H1 (cell line): ENCODE results near the gene SLC17A4. TPM values are rescaled to one million over a fixed set of nuclear protein-coding genes. Genes with fewer than 3 reads are reported as not detected.

Experiments
- CTCF ChIA-PET: fragments of 300-600 bp; sonication (Branson Sonifier 250); formaldehyde crosslinking; loops from one replicate; lab custom pipeline; 2021; ENCODE audit not compliant: partially characterized antibody; lab: Charles Lee
- POLR2A ChIA-PET: fragments of 300-600 bp; sonication (Branson Sonifier 250); formaldehyde crosslinking; loops from one replicate; lab custom pipeline; 2021; ENCODE audit warnings: inconsistent platforms; ENCODE audit not compliant: partially characterized antibody; lab: Charles Lee
- DNase-seq, 2 experiments: peaks; one replicate each; pipeline versions ENCODE4 v3.0.0 to v3.0.0-alpha.2; 2010 to 2022; ENCODE audit warnings: low spot score in 2 of 2, low read depth in 1 of 2, mixed read lengths in 1 of 2
- FAIRE-seq: peaks from 2 replicates; lab custom pipeline; 2011; peaks lifted over from hg19 to GRCh38; lab: Jason Lieb, UNC
- H2AFZ ChIP-seq: 2 replicates; pipeline ENCODE4 v1.8.1; 2012; ENCODE audit warnings: low read length, inconsistent platforms
- H2AK5ac ChIP-seq: 2 replicates; pipeline ENCODE4 v1.6.1; 2013; ENCODE audit warnings: low read depth, low read length
- H2BK120ac ChIP-seq: replicated peaks from 2 replicates; pipeline ENCODE3; 2013; ENCODE audit warnings: low read depth, low read length, inconsistent platforms
- H2BK12ac ChIP-seq: 2 replicates; pipeline ENCODE4 v1.6.1; 2013; ENCODE audit warnings: low read depth, low read length
- H2BK15ac ChIP-seq: 2 replicates; pipeline ENCODE4 v1.6.1; 2013; ENCODE audit warnings: low read length
- H2BK20ac ChIP-seq: 2 replicates; pipeline ENCODE4 v1.6.1; 2013; ENCODE audit warnings: low read length
- H2BK5ac ChIP-seq: 2 replicates; pipeline ENCODE4 v1.6.1; 2013; ENCODE audit warnings: low read depth, low read length
- H3K14ac ChIP-seq: 2 replicates; pipeline ENCODE4 v1.6.1; 2013; ENCODE audit warnings: inconsistent platforms; ENCODE audit not compliant: insufficient read length
- H3K18ac ChIP-seq: 2 replicates; pipeline ENCODE4 v1.6.1; 2013; ENCODE audit warnings: low read length; ENCODE audit errors: extremely low read depth
- H3K23ac ChIP-seq: 2 replicates; pipeline ENCODE4 v1.6.1; 2013; ENCODE audit warnings: inconsistent platforms; ENCODE audit not compliant: insufficient read length
- H3K23me2 ChIP-seq: 2 replicates; pipeline ENCODE4 v1.6.1; 2013; ENCODE audit warnings: low read depth, low read length
- H3K27ac ChIP-seq: 2 replicates; pipeline ENCODE4 v1.6.1; 2011; ENCODE audit warnings: low read depth, low read length, inconsistent platforms
- H3K27me3 ChIP-seq, 4 experiments: replicated peaks in 1 of 4; 1 replicate in 1 of 4; 2 replicates in 3 of 4; pipeline versions ENCODE4 v1.6.1 to v1.8.1; 2011 to 2013; ENCODE audit warnings: low read length in 3 of 4, mild to moderate bottlenecking in 3 of 4, inconsistent platforms in 2 of 4, mixed read lengths in 2 of 4, moderate library complexity in 1 of 4; ENCODE audit not compliant: control insufficient read depth in 3 of 4, insufficient read depth in 3 of 4; ENCODE audit errors: extremely low read depth in 1 of 4
- H3K36me3 ChIP-seq, 4 experiments: 2 replicates each; pipeline versions ENCODE4 v1.6.1 to v1.8.1; 2011 to 2013; ENCODE audit warnings: mild to moderate bottlenecking in 4 of 4, low read length in 3 of 4, moderate library complexity in 2 of 4, control low read depth in 1 of 4, inconsistent platforms in 1 of 4; ENCODE audit not compliant: insufficient read depth in 4 of 4, control insufficient read depth in 2 of 4
- H3K4ac ChIP-seq: replicated peaks from 2 replicates; pipeline ENCODE3; 2013; ENCODE audit warnings: low read length, low read depth, mixed read lengths, inconsistent platforms; ENCODE audit not compliant: insufficient read length
- H3K4me1 ChIP-seq, 4 experiments: replicated peaks in 1 of 4; 1 replicate in 1 of 4; 2 replicates in 3 of 4; pipeline versions ENCODE4 v1.6.1 to v1.8.1; 2011 to 2013; ENCODE audit warnings: low read length in 3 of 4, inconsistent platforms in 2 of 4, mixed read lengths in 1 of 4; ENCODE audit not compliant: insufficient read depth in 4 of 4, control insufficient read depth in 3 of 4
- H3K4me2 ChIP-seq, 2 experiments: 2 replicates each; pipeline versions ENCODE4 v1.6.1 to v1.8.1; 2011 to 2013; ENCODE audit warnings: low read depth in 2 of 2, low read length in 2 of 2, control low read depth in 1 of 2, inconsistent platforms in 1 of 2, mild to moderate bottlenecking in 1 of 2; ENCODE audit not compliant: insufficient read depth in 1 of 2
- H3K4me3 ChIP-seq, 4 experiments: fragments of 200-600, 300-600 bp in 1 of 4; sonication (generic), shearing (Covaris generic), sonication (Bioruptor Twin) in 1 of 4; 2 replicates each; pipeline versions ENCODE4 v1.5.1 to v1.8.1; 2011 to 2016; ENCODE audit warnings: low read length in 4 of 4, low read depth in 3 of 4, control low read depth in 2 of 4, inconsistent platforms in 2 of 4, mild to moderate bottlenecking in 2 of 4, mixed read lengths in 1 of 4, moderate library complexity in 1 of 4; ENCODE audit not compliant: insufficient read depth in 2 of 4; ENCODE audit errors: extremely low read depth in 1 of 4
- H3K56ac ChIP-seq: replicated peaks from 2 replicates; pipeline ENCODE3; 2013; ENCODE audit warnings: low read depth, mild to moderate bottlenecking, mixed read lengths, low read length, inconsistent platforms; ENCODE audit not compliant: insufficient read length
- H3K79me1 ChIP-seq: 2 replicates; pipeline ENCODE4 v1.6.1; 2013; ENCODE audit warnings: low read depth, low read length, control low read depth
- H3K79me2 ChIP-seq, 2 experiments: 2 replicates each; pipeline versions ENCODE4 v1.6.1 to v1.8.1; 2012 to 2013; ENCODE audit warnings: low read length in 2 of 2, mild to moderate bottlenecking in 2 of 2, inconsistent platforms in 1 of 2; ENCODE audit not compliant: insufficient read depth in 2 of 2, control insufficient read depth in 1 of 2
- H3K9ac ChIP-seq, 4 experiments: replicated peaks in 1 of 4; 1 replicate in 1 of 4; 2 replicates in 3 of 4; pipeline versions ENCODE4 v1.6.1 to v1.8.1; 2011 to 2013; ENCODE audit warnings: low read depth in 3 of 4, low read length in 3 of 4, control low read depth in 2 of 4, mild to moderate bottlenecking in 2 of 4, moderate library complexity in 2 of 4, inconsistent platforms in 1 of 4; ENCODE audit errors: extremely low read depth in 1 of 4
- H3K9me3 ChIP-seq, 2 experiments: 2 replicates each; pipeline versions ENCODE4 v1.6.1 to v1.8.1; 2012 to 2013; ENCODE audit warnings: mild to moderate bottlenecking in 2 of 2, moderate library complexity in 2 of 2, control low read depth in 1 of 2, inconsistent platforms in 1 of 2, low read depth in 1 of 2, low read length in 1 of 2, mixed read lengths in 1 of 2; ENCODE audit not compliant: insufficient read depth in 2 of 2
- H4K20me1 ChIP-seq, 2 experiments: replicated peaks in 1 of 2; 2 replicates each; pipeline versions ENCODE3 to v1.8.1; 2011 to 2013; ENCODE audit warnings: inconsistent platforms in 2 of 2, low read length in 2 of 2, mild to moderate bottlenecking in 1 of 2; ENCODE audit not compliant: insufficient read depth in 2 of 2, control insufficient read depth in 1 of 2
- H4K5ac ChIP-seq: 2 replicates; pipeline ENCODE4 v1.6.1; 2013; ENCODE audit warnings: low read length, low read depth, mixed read lengths, inconsistent platforms; ENCODE audit not compliant: insufficient read length
- H4K8ac ChIP-seq: 2 replicates; pipeline ENCODE4 v1.8.0; 2013; ENCODE audit warnings: mild to moderate bottlenecking, moderate library complexity, low read length, inconsistent platforms; ENCODE audit not compliant: insufficient read depth; ENCODE audit errors: extremely low read depth
- H4K91ac ChIP-seq: replicated peaks from 2 replicates; pipeline ENCODE3; 2013; ENCODE audit warnings: low read length, mixed read lengths, inconsistent platforms; ENCODE audit not compliant: insufficient read length
- RAD21 ChIP-seq, 2 experiments: IDR thresholded peaks in 1 of 2; conservative IDR thresholded peaks in 1 of 2; 2 replicates each; pipeline ENCODE4 v1.6.1; 2011; ENCODE audit warnings: low read depth in 2 of 2, low read length in 2 of 2, improper control_type of control experiment in 1 of 2, inconsistent platforms in 1 of 2, mild to moderate bottlenecking in 1 of 2, moderate library complexity in 1 of 2
- TCF12 ChIP-seq: IDR thresholded peaks from 2 replicates; pipeline ENCODE4 v1.6.1; 2011; ENCODE audit warnings: low read depth, mild to moderate bottlenecking, low read length
- TEAD4 ChIP-seq: IDR thresholded peaks from 2 replicates; pipeline ENCODE4 v1.6.1; 2012; ENCODE audit warnings: low read depth, low read length, inconsistent platforms, mixed read lengths
- WGBS, 2 experiments: shearing (Covaris generic) in 1 of 2; methylation state at CpG; one replicate each; pipeline versions ENCODE4 v1.1.6 to v1.1.7; 2013 to 2015; ENCODE audit warnings: low lambda C conversion rate in 2 of 2, mixed read lengths in 2 of 2, inconsistent platforms in 1 of 2, low coverage in 1 of 2, missing lambda C conversion rate in 1 of 2; ENCODE audit not compliant: insufficient replicate concordance in 2 of 2, insufficient coverage in 1 of 2, insufficient read length in 1 of 2; ENCODE audit errors: extremely low coverage in 1 of 2, missing lambda C conversion rate in 1 of 2; 5-methylcytosine and 5-hydroxymethylcytosine counted together
- polyA plus RNA-seq, 7 experiments: library from polyadenylated mRNA; depleted of rRNA in 3 of 7; stranded (reverse) in 5 of 7; unstranded in 2 of 7; fragments of >200 nt in 5 of 7; fragments of 200-250 nt in 2 of 7; gene quantifications; 1 replicate in 5 of 7; 2 replicates in 1 of 7; 4 replicates in 1 of 7; pipeline versions ENCODE4 v1.2.1 to v1.2.3, GENCODE V29; 2011 to 2013; ENCODE audit warnings: missing spikeins in 2 of 7, mixed read lengths in 2 of 7
- total RNA-seq: library from RNA; stranded (reverse); fragmentation: NEBNext Ultra II Directional; extraction: Animal tissue kit (Norgen Biotek cat#: 25700); gene quantifications from 2 replicates; pipeline ENCODE4 v1.2.1, GENCODE V29; 2021
- TF ChIP-seq, protein P1 (sequence below), 3 experiments: IDR thresholded peaks; 1 replicate in 2 of 3; 2 replicates in 1 of 3; pipeline versions ENCODE4 v1.5.1 to v1.6.1; 2011; ENCODE audit warnings: low read length in 3 of 3, mild to moderate bottlenecking in 3 of 3, inconsistent platforms in 2 of 3, low read depth in 1 of 3, moderate library complexity in 1 of 3; ENCODE audit not compliant: insufficient read depth in 1 of 3; ENCODE audit errors: control extremely low read depth in 1 of 3

SLC17A4 gene
- total and polyA plus RNA-seq, 2 of the 8 experiments (the other 6 are each of a cell fraction or from before 2014, with no cell fraction given): not detected

DNA sequence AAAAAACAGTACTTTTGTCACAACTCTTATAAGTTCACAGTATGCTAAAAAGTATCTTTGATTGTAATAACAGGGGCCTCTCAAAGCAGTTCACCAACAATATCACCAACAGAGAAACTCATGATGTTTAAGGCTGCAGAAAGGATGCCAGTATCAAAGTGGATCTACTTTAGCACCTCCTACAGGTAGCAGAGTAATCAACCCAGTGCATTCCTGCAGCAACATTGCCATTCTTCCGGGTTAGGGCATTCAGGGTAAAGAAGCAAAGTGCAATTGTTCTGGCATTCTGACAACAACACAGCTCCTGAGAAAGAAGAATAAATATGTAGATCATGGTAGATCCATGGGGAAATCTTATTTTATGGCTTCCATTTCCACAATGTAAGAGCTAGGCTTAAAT is 7.6 kb upstream of the SLC17A4 start:
- Histone ChIP-seq H3K79me1 (no peaks in the 10 kb centered on the region), H3K14ac (no peak overlapping the region), H3K18ac (no peak overlapping the region), H3K27ac (no peak overlapping the region), H2BK20ac (no peak overlapping the region), H2BK12ac (no peak overlapping the region), H3K27me3 (no peaks in the 10 kb centered on the region), H3K56ac (no peak overlapping the region), H2BK15ac (no peak overlapping the region), H3K36me3 (no peaks in the 10 kb centered on the region), H4K20me1 (no peaks in the 10 kb centered on the region), H3K9me3 (no peaks in the 10 kb centered on the region), H3K4me3 (no peak overlapping the region), H2AFZ (no peak overlapping the region), H2BK120ac (no peak overlapping the region), H3K4me2 (no peak overlapping the region), H4K91ac (no peak overlapping the region), H2AK5ac (no peak overlapping the region), H3K23me2 (no peaks in the 10 kb centered on the region), H3K23ac (no peak overlapping the region), H3K79me2 (no peaks in the 10 kb centered on the region), H3K4me1 (no peaks in the 10 kb centered on the region), H3K9ac (no peak overlapping the region), H4K8ac (no peak overlapping the region), H4K5ac (no peak overlapping the region), H3K4ac (no peak overlapping the region), H2BK5ac (no peak overlapping the region)
- CTCF ChIA-PET: interaction anchor here (0.8 to 4.4 kb wide), 8 partner anchors 8 to 67 kb away, joined by 3 to 12 read pairs (median 4); no protein-coding TSS in a partner anchor
- WGBS, 2 experiments: 62% methylated on average over 1 of the region's 1 CpG; no CpG with 5 or more reads in 1 of the 2 experiments
- DNase-seq (no peak), FAIRE-seq (peak; percentile 92)
- POLR2A ChIA-PET: no interaction called here
- TF ChIP-seq TEAD4: peak; percentile 74
- no peak for TF ChIP-seq TCF12
- TF ChIP-seq, protein P1, sequence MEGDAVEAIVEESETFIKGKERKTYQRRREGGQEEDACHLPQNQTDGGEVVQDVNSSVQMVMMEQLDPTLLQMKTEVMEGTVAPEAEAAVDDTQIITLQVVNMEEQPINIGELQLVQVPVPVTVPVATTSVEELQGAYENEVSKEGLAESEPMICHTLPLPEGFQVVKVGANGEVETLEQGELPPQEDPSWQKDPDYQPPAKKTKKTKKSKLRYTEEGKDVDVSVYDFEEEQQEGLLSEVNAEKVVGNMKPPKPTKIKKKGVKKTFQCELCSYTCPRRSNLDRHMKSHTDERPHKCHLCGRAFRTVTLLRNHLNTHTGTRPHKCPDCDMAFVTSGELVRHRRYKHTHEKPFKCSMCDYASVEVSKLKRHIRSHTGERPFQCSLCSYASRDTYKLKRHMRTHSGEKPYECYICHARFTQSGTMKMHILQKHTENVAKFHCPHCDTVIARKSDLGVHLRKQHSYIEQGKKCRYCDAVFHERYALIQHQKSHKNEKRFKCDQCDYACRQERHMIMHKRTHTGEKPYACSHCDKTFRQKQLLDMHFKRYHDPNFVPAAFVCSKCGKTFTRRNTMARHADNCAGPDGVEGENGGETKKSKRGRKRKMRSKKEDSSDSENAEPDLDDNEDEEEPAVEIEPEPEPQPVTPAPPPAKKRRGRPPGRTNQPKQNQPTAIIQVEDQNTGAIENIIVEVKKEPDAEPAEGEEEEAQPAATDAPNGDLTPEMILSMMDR (IDR thresholded peaks at IDR 0.05; ENCODE audit: control extremely low read depth in 1 of 3, insufficient read depth in 1 of 3, low read depth in 1 of 3, low read length in 3 of 3): peak in 2 of 3 experiments; percentile 44 to 68; a peak in 3 of 4 replicates
- TF ChIP-seq RAD21 (IDR thresholded peaks at IDR 0.05 in 1 of 2, conservative IDR thresholded peaks at IDR 0.05 in 1 of 2; ENCODE audit: low read depth in 2 of 2, low read length in 2 of 2): peak; percentile 17 to 48; a peak in 2 of 4 replicates
